OCI-LY7 (cell line): ENCODE data around the gene PLAAT3. TPM values are rescaled to one million over a fixed set of nuclear protein-coding genes. Genes with fewer than 3 reads are reported as not detected.
"Not testable (repeated sequence)": the region's sequence is repeated elsewhere in the genome, so short reads cannot be mapped to it uniquely, and the experiment has no call there.

Source experiments
- BruUV-seq: library from RNA; stranded (reverse); fragments of 400-500 nt; replicated peaks from 2 replicates; lab custom pipeline; 2021; lab: Mats Ljungman, UMichigan
- CTCF ChIA-PET: fragments of 300-600 bp; sonication (Branson Sonifier 250); formaldehyde crosslinking; loops from one replicate; lab custom pipeline; 2022; ENCODE audit warnings: antibody characterized with exemption; ENCODE audit not compliant: unreplicated experiment; lab: Charles Lee
- POLR2A ChIA-PET: fragments of 300-600 bp; sonication (Branson Sonifier 250); formaldehyde crosslinking; loops from one replicate; lab custom pipeline; 2022; ENCODE audit warnings: antibody characterized with exemption; lab: Charles Lee
- DNase-seq: peaks from one replicate; pipeline ENCODE4 v3.0.0-alpha.2; 2015; ENCODE audit warnings: low spot score
- H2AFZ ChIP-seq: fragments of 200-600 bp; sonication (generic), shearing (Covaris generic); 2 replicates; pipeline ENCODE4 v1.6.1; 2014; ENCODE audit warnings: mild to moderate bottlenecking, antibody characterized with exemption, low read length, moderate library complexity
- H3K27ac ChIP-seq: fragments of 200-600 bp; sonication (generic); 2 replicates; pipeline ENCODE4 v1.5.1; 2014; ENCODE audit warnings: mixed run types, low read depth, mild to moderate bottlenecking, moderate library complexity, low read length, inconsistent platforms; ENCODE audit not compliant: poor library complexity, severe bottlenecking
- H3K36me3 ChIP-seq: fragments of 200-600 bp; sonication (generic); 2 replicates; pipeline ENCODE4 v1.6.1; 2014; ENCODE audit warnings: mild to moderate bottlenecking, antibody characterized with exemption, low read length, moderate library complexity, mixed read lengths; ENCODE audit not compliant: insufficient read depth
- H3K4me1 ChIP-seq: fragments of 200-600 bp; sonication (generic); 2 replicates; pipeline ENCODE4 v1.5.1; 2014; ENCODE audit warnings: mild to moderate bottlenecking, low read length; ENCODE audit not compliant: insufficient read depth, poor library complexity, severe bottlenecking
- H3K4me2 ChIP-seq: fragments of 200-600 bp; sonication (generic); 2 replicates; pipeline ENCODE4 v1.6.1; 2014; ENCODE audit warnings: mild to moderate bottlenecking, low read length
- H3K4me3 ChIP-seq: fragments of 200-600 bp; sonication (generic); 2 replicates; pipeline ENCODE4 v1.5.1; 2014; ENCODE audit warnings: mild to moderate bottlenecking, low read depth, low read length; ENCODE audit not compliant: poor library complexity, severe bottlenecking
- H3K79me2 ChIP-seq: fragments of 200-600 bp; sonication (generic); 2 replicates; pipeline ENCODE4 v1.6.1; 2016; ENCODE audit warnings: low read depth, mild to moderate bottlenecking, low read length, moderate library complexity, mixed read lengths; ENCODE audit not compliant: insufficient read depth
- H3K9me2 ChIP-seq: fragments of 200-600 bp; sonication (generic); 2 replicates; pipeline ENCODE4 v1.6.1; 2016; ENCODE audit warnings: mild to moderate bottlenecking, low read length, mixed read lengths; ENCODE audit not compliant: insufficient read depth
- H3K9me3 ChIP-seq: fragments of 200-600 bp; sonication (generic); 2 replicates; pipeline ENCODE4 v1.6.1; 2014; ENCODE audit warnings: mild to moderate bottlenecking, mixed run types, low read length, mixed read lengths
- H4K20me1 ChIP-seq: fragments of 200-600 bp; sonication (generic); 2 replicates; pipeline ENCODE4 v1.6.1; 2014; ENCODE audit warnings: mild to moderate bottlenecking, antibody characterized with exemption, low read length, moderate library complexity, mixed read lengths; ENCODE audit not compliant: insufficient read depth
- CTCF ChIP-seq: fragments of 200-600 bp; sonication (generic); conservative IDR thresholded peaks from 2 replicates; pipeline ENCODE4 v1.5.1; 2014; ENCODE audit warnings: mild to moderate bottlenecking, antibody characterized with exemption, low read length, moderate library complexity, mixed read lengths
- EZH2phosphoT487 ChIP-seq: fragments of 200-600 bp; sonication (generic); IDR thresholded peaks from 2 replicates; pipeline ENCODE4 v1.6.1; 2018; ENCODE audit warnings: low read depth, borderline replicate concordance, mild to moderate bottlenecking, mixed run types, antibody characterized with exemption, low read length, moderate library complexity, mixed read lengths
- intact Hi-C: fragments of 100-400 bp; cut with micrococcal nuclease; formaldehyde crosslinking; loops from one replicate; pipeline ENCODE4 v1.10.0; 2022; ENCODE audit not compliant: unreplicated experiment
- total RNA-seq, 2 experiments: library from RNA; depleted of rRNA in 1 of 2; stranded (reverse); fragments of >200 nt in 1 of 2; shearing (Covaris generic) in 1 of 2; gene quantifications; 2 replicates each; pipeline ENCODE4 v1.2.3, GENCODE V29; 2014 to 2022

The PLAAT3 gene
- total RNA-seq, 2 experiments from 2014 or later: 0.70 TPM; not detected in 1

- intact Hi-C loops: no loop called here
- TF ChIP-seq CTCF (no peak), EZH2phosphoT487 (no peak)
- Histone ChIP-seq H3K36me3 (no peaks in the 10 kb centered on the region), H3K79me2 (no peaks in the 10 kb centered on the region), H3K27ac (no peak overlapping the region), H3K4me3 (no peak overlapping the region), H2AFZ (no peak overlapping the region), H3K9me2 (no peaks in the 10 kb centered on the region), H3K9me3 (no peaks in the 10 kb centered on the region), H4K20me1 (no peaks in the 10 kb centered on the region), H3K4me1 (peaks cover 20% of the 10 kb centered on the region), H3K4me2 (no peak overlapping the region)
- no TSS peak for BruUV-seq
- CTCF ChIA-PET: no interaction called here
- no peak for DNase-seq
- POLR2A ChIA-PET: no interaction called here
These were observed 80.2 kb downstream of the PLAAT3 start for GRCh38 chr11:63534076-63534475.

GRCh38 chr11:63532799-63533475 is 81.3 kb downstream of the PLAAT3 start:
- H3K4me1 ChIP-seq: peaks cover 20% of the 10 kb centered on the region
- H3K36me3 ChIP-seq: no peaks in the 10 kb centered on the region
- H3K9me3 ChIP-seq: no peaks in the 10 kb centered on the region
- no peak overlapping the region for H2AFZ ChIP-seq
- no peak overlapping the region for H3K4me3 ChIP-seq
- H3K79me2 ChIP-seq: no peaks in the 10 kb centered on the region
- BruUV-seq: no TSS peak
- TF ChIP-seq CTCF (no peak), EZH2phosphoT487 (no peak)
- no peak for DNase-seq
- intact Hi-C loops: no loop called here
- H3K4me2 ChIP-seq: no peak overlapping the region
- H3K9me2 ChIP-seq: no peaks in the 10 kb centered on the region
- H3K27ac ChIP-seq: no peak overlapping the region
- CTCF ChIA-PET: no interaction called here
- POLR2A ChIA-PET: interaction anchor here (0.6 to 0.9 kb wide), 3 partner anchors 12 to 345 kb away, joined by 3 to 4 read pairs (median 4); no protein-coding TSS in a partner anchor
- no peaks in the 10 kb centered on the region for H4K20me1 ChIP-seq

GRCh38 chr11:63532117-63532516 is 82.1 kb downstream of the PLAAT3 start:
- TF ChIP-seq CTCF: no peak
- no peak for TF ChIP-seq EZH2phosphoT487
- BruUV-seq: no TSS peak
- Histone ChIP-seq H3K36me3 (no peaks in the 10 kb centered on the region), H3K9me2 (no peaks in the 10 kb centered on the region), H3K79me2 (no peaks in the 10 kb centered on the region), H3K4me2 (no peak overlapping the region), H3K4me3 (no peak overlapping the region), H2AFZ (no peak overlapping the region), H3K27ac (no peak overlapping the region), H3K9me3 (no peaks in the 10 kb centered on the region), H3K4me1 (peaks cover 14% of the 10 kb centered on the region), H4K20me1 (no peaks in the 10 kb centered on the region)
- intact Hi-C loops: no loop called here
- no peak for DNase-seq
- ChIA-PET POLR2A (interaction anchor here (0.6 to 0.9 kb wide), 2 partner anchors 41 to 601 kb away, joined by 3 read pairs; no protein-coding TSS in a partner anchor), CTCF (no interaction called here)

- BruUV-seq: not testable (repeated sequence)
These were observed 83.0 kb downstream of the PLAAT3 start for GRCh38 chr11:63531074-63531792.

More at GRCh38 chr11:63531074-63531792, 83.0 kb downstream of the PLAAT3 start:
- DNase-seq: peak; percentile 53
- H4K20me1 ChIP-seq, H3K79me2 ChIP-seq, H3K36me3 ChIP-seq, intact Hi-C loops, H3K4me3 ChIP-seq, H2AFZ ChIP-seq, H3K9me3 ChIP-seq, H3K4me2 ChIP-seq, H3K9me2 ChIP-seq, H3K27ac ChIP-seq, H3K4me1 ChIP-seq, CTCF ChIA-PET: not testable (repeated sequence)
- POLR2A ChIA-PET: interaction anchor here (0.6 kb wide), 1 partner anchor 602 kb away, joined by 3 read pairs; no protein-coding TSS in a partner anchor
